Activated effector memory CD4-positive, alpha-beta T cell treated with Interleukin-2 at 50 U/mL for 16 hours (primary cell): ENCODE data around the gene CNTLN.
"Not testable (repeated sequence)": the region's sequence is repeated elsewhere in the genome, so short reads cannot be mapped to it uniquely, and the experiment has no call there.

Experiments used
- DNase-seq: peaks from one replicate; pipeline ENCODE4 v3.0.0-alpha.2; 2020

The CNTLN gene

DNA sequence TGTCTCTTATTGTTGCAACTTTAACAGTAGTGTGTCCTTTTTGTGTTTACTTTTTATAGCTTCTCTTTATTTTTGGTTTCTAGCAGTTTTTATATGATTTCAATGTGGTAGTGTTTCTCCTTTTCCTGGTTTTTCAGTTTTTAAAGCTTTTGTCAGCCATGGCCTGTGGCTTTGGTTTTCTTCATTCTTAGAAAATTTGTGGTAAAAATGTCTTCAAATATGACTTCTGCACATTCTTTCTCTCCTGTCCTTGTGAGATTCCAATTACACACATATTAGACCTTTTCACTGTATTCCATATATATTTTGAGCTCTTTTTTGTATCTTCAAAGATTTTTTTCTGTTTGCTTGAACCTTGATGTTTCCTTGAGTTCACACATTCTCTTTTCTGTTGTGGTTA is 180.5 kb downstream of the CNTLN start:
- no peak for DNase-seq

GRCh38 chr9:17318821-17319320 is 184.0 kb downstream of the CNTLN start:
- no peak for DNase-seq

DNA sequence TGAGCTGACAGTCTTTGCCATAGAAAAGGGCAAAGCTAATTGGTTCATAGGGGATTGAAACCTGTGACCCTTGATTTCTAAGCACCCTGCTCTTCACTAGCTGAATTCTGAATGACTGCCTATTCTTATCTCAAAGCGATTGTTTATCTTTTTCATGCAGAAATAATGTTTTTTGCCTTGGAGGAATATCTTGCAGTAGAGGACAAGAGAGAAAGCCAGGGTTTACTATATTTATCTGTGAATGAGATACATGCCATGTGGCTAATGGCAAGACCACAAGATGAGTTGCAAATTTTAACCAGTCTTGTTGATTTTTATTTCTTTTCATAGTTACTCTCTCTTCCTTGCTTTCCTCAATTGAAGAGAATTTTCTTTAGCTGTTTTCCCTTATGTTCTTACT is 185.0 kb downstream of the CNTLN start:
- DNase-seq, result no peak

DNA sequence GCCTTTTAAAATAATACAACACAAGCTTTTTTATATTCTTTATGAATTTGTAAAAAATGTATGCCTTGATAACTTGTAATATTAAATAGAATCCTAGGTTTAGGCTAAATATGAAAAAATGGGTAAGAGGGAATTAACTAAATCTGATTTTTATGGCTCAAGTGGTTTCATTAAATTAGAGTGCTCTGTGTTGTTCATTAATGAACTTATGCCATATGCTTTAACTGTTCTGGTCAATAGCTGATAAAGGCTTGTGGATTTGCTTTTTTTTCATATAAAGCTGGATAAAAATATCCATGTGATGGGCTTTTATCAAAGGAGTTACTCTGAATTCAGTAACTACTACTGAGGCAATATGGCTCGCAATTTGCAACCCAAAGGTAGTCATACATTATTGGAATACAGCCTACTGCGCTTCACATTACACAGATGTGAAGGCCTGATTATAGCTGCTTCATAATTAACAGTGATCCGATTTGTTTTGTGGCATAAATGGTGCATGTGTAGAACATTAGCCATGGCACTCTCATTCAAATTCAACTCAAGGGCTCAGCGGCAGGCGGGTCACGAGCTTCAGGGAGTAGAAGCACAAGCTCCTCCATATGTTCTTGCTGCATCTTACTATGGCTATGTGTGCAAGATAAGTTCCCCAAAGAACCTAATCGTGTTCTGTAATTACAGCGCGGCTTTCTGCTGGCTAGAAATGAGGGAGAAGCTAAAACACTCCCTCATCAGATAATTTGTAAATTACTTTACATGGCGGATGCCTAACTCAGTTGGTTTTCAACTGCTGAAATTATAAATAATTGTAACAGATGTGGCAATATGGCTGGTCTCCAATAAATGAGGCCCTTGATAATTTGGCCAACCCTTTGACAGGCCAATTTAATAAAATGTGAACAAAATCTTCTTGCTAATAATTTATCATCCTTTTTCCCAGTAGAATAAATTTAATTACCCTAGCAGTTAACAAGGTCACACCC is 188.3 kb downstream of the CNTLN start:
- no peak for DNase-seq

GRCh38 chr9:17328331-17328730 is 193.5 kb downstream of the CNTLN start:
- DNase-seq, result no peak

GRCh38 chr9:17330097-17330496 is 195.3 kb downstream of the CNTLN start:
- DNase-seq, result no peak

GRCh38 chr9:17332115-17332514 is 197.3 kb downstream of the CNTLN start:
- DNase-seq, result no peak

GRCh38 chr9:17339156-17339555 is 204.3 kb downstream of the CNTLN start:
- DNase-seq, result no peak

DNA sequence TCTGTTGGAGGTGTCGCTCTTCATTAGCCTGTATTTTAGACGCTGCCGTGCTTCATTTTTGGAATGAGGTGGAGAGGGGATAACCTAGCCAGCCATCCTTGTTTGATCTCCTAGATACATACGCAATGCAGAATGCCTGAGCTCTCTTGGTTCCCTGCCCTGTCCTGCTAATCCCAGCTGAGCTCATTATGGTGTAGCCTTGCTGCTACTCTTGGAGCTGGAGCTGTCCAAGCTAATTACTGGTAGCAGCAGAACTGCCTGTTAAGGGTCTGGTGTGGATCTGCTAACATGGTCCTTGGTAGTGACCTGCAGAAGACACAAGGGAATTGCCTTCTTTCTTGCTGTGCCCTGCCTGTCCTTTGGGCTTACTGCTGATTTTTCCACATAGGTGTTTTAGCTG is 207.9 kb downstream of the CNTLN start:
- DNase-seq, result no peak

- DNase-seq, result no peak
Observed at GRCh38 chr9:17349831-17350230, 215.0 kb downstream of the CNTLN start.

DNA sequence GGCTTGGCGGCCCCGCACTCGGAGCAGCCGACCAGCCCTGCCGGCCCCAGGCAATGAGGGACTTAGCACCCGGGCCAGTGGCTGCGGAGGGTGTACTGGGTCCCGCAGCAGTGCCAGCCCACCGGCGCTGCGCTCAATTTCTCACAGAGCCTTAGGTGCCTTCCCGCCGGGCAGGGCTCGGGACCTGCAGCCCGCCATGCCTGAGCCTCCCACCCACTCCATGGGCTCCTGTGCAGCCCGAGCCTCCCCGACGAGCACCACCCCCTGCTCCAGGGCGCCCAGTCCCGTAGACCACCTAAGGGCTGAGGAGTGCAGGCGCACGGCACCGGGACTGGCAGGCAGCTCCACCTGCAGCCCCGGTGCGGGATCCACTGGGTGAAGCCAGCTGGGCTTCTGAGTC is 219.2 kb downstream of the CNTLN start:
- not testable (repeated sequence) for DNase-seq

DNA sequence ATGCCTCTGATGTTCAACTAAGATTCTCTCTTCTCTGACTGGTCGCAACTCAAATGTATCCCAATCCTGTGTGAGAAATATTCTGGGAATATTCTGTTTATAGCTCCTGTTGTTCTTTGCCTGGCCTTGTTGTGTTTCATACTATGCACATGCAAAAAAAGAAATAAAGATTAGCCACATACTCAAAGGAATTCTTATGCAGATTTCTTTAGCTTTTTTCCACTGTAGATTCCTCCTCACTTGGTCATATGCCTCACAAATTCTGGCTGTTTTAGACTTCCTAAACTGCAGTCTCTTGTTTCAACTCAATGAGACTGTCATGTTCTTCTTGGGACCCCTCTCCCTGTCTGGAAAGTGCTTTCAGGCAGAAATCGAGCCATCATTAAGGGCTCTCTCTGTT is 226.5 kb downstream of the CNTLN start:
- no peak for DNase-seq

DNA sequence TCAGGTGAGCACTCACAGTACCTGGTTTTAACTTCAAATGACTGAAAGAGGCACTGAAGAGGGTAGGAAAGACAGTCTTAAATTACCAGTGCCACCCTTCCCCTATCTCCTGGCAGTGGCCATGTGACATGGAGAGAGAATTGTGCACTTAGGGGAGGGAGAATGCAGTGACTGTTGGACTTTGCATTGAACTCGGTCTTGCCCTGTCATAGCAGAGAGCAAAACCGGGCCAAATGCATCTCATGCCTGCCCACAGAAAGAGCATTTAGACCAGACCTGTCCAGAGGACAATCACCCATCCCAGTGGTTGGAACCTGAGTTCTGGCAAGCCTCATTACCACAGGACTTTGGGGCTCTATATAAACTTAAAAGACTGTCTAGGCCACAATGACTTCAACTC is 232.2 kb downstream of the CNTLN start:
- DNase-seq, result no peak

DNA sequence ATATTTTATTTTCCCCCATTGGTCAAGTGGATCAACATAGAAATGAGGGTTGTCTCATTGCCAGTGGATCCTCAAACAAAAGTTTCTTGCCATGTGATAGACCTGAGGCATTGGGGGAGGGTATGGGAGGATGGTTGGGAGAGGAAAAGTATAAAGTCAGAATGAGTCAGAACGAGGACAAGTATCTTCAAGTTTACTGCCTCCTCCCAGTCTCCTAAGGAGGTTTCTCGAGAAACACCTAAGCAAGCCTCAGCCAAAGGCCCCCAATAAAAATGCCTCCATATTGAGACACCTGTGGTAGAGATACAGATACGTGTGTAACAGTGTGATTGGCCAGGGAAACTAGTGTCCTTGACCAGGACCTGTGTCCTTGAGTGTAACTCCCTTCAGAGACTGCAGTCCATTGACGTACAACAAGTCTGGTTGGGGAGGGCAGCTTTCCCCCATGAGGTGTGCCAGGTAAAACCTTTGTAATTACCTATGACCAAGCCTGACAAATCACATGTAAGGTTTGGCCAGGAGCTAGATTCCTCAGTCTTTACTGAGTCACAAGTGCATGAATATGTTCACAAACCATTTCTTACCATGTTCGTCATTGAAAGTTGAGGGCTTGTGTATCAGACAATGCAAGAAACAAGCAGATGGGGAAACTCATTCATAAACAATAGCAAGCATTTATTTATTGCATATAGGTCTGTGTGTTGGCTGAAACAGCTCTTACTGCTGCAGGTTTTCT is 245.5 kb downstream of the CNTLN start:
- no peak for DNase-seq

- DNase-seq, result no peak
Observed at GRCh38 chr9:17387565-17387964, 252.7 kb downstream of the CNTLN start.

DNA sequence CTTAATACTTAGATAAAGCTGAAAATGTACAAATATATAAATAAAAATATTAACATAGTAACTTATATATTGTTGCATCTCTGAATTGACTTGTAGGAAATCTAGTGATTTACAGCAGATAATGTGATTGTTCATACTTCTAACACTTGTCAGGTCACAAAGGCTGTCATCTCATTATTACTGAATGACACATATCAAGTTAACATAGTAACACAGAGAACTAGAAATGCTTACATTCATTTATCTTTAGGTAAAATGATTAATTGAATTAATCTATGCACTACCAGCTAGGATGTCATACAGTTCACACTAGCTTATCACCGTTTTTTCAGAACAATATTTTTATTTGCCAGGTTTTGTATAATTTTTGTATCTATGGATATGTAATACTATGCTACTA is 254.2 kb downstream of the CNTLN start:
- no peak for DNase-seq

GRCh38 chr9:17394881-17395510 is 260.2 kb downstream of the CNTLN start:
- no peak for DNase-seq

DNA sequence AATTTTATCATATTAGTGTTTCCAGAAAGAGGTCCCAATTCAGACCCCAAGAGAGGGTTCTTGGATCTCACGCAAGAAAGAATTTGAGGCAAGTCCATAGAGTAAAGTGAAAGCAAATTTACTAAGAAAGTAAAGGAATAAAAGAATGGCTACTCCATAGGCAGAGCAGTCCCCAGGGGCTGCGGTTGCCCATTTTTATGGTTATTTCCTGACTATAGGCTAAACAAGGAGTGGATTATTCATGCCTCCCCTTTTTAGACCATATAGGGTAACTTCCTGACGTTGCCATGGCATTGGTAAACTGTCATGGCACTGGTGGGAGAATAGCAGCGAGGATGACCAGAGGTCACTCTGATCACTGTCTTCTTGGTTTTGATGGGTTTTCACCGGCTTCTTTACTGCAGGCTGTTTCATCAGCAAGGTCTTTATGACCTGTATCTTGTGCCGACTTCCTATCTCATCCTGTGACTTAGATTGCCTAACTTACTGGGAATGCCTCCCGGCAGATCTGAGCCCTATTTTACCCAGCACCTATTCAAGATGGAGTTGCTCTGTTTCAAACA is 262.4 kb downstream of the CNTLN start:
- DNase-seq, result not testable (repeated sequence)

DNA sequence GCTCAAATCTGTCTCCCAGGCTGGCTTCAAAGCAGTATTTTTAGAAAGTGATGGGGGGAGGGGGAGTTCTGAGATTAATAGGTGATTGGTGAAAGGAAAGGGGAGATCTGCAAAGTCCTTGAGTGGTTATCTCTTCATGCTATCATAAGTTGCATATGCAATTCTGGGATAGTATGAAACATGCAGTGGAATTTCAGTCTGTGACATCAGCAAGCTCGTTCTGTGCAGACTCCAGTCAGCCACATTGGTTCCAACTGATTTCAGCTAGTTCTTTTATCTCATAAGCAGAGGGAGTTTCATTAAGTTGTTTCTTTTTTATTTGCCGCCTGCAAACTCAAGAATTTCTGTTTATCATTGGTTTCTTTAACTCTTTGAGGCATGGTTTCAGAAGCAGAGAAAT is 263.5 kb downstream of the CNTLN start:
- DNase-seq, result no peak

GRCh38 chr9:17401858-17402257 is 267.0 kb downstream of the CNTLN start:
- DNase-seq, result no peak

- DNase-seq, result no peak
Observed at GRCh38 chr9:17402309-17402708, 267.5 kb downstream of the CNTLN start.

DNA sequence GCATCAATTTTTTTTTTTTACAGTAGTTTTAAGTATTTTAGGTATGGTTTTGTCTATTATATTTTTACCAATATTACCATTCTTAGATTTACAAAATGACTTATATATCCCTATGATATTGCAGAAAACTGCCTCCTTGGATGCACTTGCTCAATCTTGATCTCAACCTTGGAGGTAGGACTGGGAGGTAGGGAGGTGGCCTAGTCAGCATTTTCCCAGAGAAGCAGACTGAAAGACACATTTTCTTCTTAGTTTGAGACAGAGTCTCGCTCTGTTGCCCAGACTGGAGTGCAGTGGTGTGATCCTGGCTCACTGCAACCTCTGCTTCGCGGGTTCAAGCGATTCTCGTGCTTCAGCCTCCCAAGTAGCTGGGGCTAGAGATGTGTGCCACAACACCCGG is 268.7 kb downstream of the CNTLN start:
- no peak for DNase-seq

GRCh38 chr9:17414986-17415385 is 280.1 kb downstream of the CNTLN start:
- DNase-seq, result no peak
